Fibroblast of mammary gland (primary cell): ENCODE measurements around the gene ETF1.

Experiments
- DNase-seq: peaks from one replicate; pipeline ENCODE4 v3.0.0-alpha.2; 2010; ENCODE audit warnings: low read depth
- H3K4me3 ChIP-seq: 2 replicates; pipeline ENCODE4 v1.5.1; 2011; ENCODE audit warnings: low read depth, mild to moderate bottlenecking, low read length, moderate library complexity; ENCODE audit not compliant: control insufficient read depth
- CTCF ChIP-seq: conservative IDR thresholded peaks from 2 replicates; pipeline ENCODE4 v1.5.1; 2011; ENCODE audit warnings: low read depth, low read length, inconsistent platforms; ENCODE audit not compliant: control insufficient read depth, insufficient read depth

The ETF1 gene

GRCh38 chr5:138564242-138564641 is 21.2 kb upstream of the ETF1 start:
- no peak overlapping the region for H3K4me3 ChIP-seq
- no peak for TF ChIP-seq CTCF
- no peak for DNase-seq

GRCh38 chr5:138563340-138564118 is 20.5 kb upstream of the ETF1 start:
- TF ChIP-seq CTCF = no peak

GRCh38 chr5:138560971-138561370 is 17.9 kb upstream of the ETF1 start:
- no peak for DNase-seq
- no peak overlapping the region for H3K4me3 ChIP-seq
- no peak for TF ChIP-seq CTCF

More at GRCh38 chr5:138563340-138564118, 20.5 kb upstream of the ETF1 start:
- H3K4me3 ChIP-seq = no peak overlapping the region
- no peak for DNase-seq

DNA sequence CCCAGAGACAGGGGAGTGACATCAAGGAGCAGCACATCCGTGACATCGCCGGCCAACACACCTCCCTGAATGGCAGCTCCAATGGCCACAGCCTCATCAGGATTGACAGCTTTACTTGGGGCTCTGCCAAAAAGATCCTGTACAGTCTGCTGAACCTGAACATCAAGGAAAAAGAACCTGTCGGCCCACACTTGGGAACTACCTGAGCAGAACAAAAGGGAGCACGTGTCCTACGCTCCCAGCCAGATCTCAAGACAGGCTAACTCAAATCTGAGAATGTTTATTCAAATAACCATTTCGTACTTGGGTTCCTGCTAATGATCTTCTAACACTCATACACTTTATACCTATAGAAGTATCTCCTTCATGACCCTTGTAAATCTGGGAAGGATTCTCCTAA is 16.9 kb upstream of the ETF1 start:
- no peak for DNase-seq
- no peak overlapping the region for H3K4me3 ChIP-seq
- no peak for TF ChIP-seq CTCF

DNA sequence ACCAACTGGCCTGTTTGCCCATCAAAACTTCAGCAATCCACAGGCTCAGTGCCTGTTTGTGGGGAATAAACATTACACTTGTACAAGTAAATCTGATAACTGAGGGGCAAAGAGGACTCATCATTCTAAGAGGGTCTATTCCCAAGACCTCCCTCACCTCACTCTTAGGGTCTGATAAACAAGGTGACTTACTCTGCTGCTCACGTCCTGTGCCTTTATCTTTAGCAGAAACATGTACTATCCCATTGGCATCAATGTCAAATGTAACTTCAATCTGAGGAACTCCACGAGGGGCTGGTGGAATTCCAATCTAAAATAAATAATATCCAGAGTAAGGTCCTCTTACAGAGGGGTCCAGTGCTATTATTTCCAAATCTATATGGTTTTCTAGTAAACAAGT is 14.6 kb upstream of the ETF1 start:
- H3K4me3 ChIP-seq = no peak overlapping the region
- no peak for TF ChIP-seq CTCF
- no peak for DNase-seq

- no peak for TF ChIP-seq CTCF
- no peak for DNase-seq
Observed at GRCh38 chr5:138554143-138554542, 11.1 kb upstream of the ETF1 start.

DNA sequence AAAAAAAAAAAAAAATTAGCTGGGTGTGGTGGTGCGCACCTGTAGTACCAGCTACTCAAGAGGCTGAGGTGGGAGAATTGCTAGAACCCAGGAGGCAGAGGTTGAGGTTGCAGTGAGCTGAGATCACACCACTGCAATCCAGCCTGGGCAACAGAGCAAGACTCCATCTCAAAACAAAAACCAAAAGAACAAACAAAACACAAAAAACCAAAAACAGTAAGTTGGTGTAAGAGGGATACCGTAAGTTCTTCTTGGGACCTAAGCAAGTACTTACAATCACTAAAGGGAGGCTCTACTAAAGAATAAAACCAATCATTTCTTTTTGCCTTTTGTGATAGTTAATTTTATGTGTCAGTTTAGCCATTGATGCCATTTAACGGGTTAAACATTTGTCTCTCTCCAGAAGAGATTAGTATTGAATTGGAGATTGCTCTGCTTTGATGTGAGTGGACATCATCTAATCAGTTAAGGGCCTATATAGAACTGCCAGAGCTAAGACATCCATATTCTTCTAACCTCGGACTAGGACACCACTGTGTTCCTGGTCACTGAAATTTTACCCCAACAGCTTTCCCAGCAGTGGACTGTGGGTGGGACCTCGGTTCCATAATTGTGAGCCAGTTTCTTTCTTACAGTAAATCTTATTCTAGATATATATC is 10.5 kb upstream of the ETF1 start:
- no peak for TF ChIP-seq CTCF

More at GRCh38 chr5:138554143-138554542, 11.1 kb upstream of the ETF1 start:
- H3K4me3 ChIP-seq = no peak overlapping the region

More for the DNA sequence above, 10.5 kb upstream of the ETF1 start:
- DNase-seq = no peak
- no peak overlapping the region for H3K4me3 ChIP-seq
